ENCODE measurements around the gene USP11.
A peak's percentile ranks its signal among the peaks of the same experiment; 100 is the strongest.

USP11 gene

GRCh38 chrX:47232803-47233332 is at the start of gene USP11:
Gene USP11 (plus strand): TSS chrX:47233009. CDS start chrX:47233044, 35 bp downstream.
- peak; percentile 27 for DNase-seq

- DNase-seq: no peak
Observed at GRCh38 chrX:47184486-47184885, 48.3 kb upstream of the USP11 start.

- no peak for DNase-seq
Observed at GRCh38 chrX:47185241-47185640, 47.6 kb upstream of the USP11 start.

GRCh38 chrX:47186096-47186740 is 46.6 kb upstream of the USP11 start:
- DNase-seq: no peak

- DNase-seq: no peak
Observed at GRCh38 chrX:47187106-47187677, 45.6 kb upstream of the USP11 start.

- no peak for DNase-seq
Observed at GRCh38 chrX:47189906-47190305, 42.9 kb upstream of the USP11 start.

- peak; percentile 89 for DNase-seq
Observed at GRCh38 chrX:47190445-47191269, 42.2 kb upstream of the USP11 start.

- peak; percentile 64 for DNase-seq
Observed at GRCh38 chrX:47191331-47191730, 41.5 kb upstream of the USP11 start.

GRCh38 chrX:47191806-47192401 is 40.9 kb upstream of the USP11 start:
- DNase-seq: no peak

- peak; percentile 93 for DNase-seq
Observed at GRCh38 chrX:47193475-47194193, 39.2 kb upstream of the USP11 start, which contains the start of gene UBA1. Gene UBA1 (plus strand): TSS chrX:47193829. CDS start chrX:47198803, 4,974 bp downstream.

- no peak for DNase-seq
Observed at GRCh38 chrX:47194194-47194787, 38.5 kb upstream of the USP11 start.

GRCh38 chrX:47196098-47196497 is 36.7 kb upstream of the USP11 start:
- DNase-seq: no peak

GRCh38 chrX:47197526-47197925 is 35.3 kb upstream of the USP11 start:
- no peak for DNase-seq

- DNase-seq: no peak
Observed at GRCh38 chrX:47198026-47198686, 34.7 kb upstream of the USP11 start.

- DNase-seq: no peak
Observed at GRCh38 chrX:47198687-47199080, 34.1 kb upstream of the USP11 start.

GRCh38 chrX:47199286-47199685 is 33.5 kb upstream of the USP11 start:
- DNase-seq: no peak

GRCh38 chrX:47200385-47201150 is 32.2 kb upstream of the USP11 start:
- no peak for DNase-seq

GRCh38 chrX:47201345-47201944 is 31.4 kb upstream of the USP11 start:
- DNase-seq: no peak

GRCh38 chrX:47202316-47202715 is 30.5 kb upstream of the USP11 start:
- DNase-seq: no peak

- DNase-seq: no peak
Observed at GRCh38 chrX:47202877-47203276, 29.9 kb upstream of the USP11 start.

Measured in activated CD4-positive, alpha-beta T cell treated with anti-CD3 and anti-CD28 coated beads for 48 hours (primary cell).